MV-4-11 (cell line): ENCODE data around the gene ATP11A.

Source experiments
- DNase-seq: peaks from one replicate; lab custom pipeline; 2025; lab: John Stamatoyannopoulos, UW

Gene ATP11A

GRCh38 chr13:112710855-112711527 lies 21.2 kb downstream of the ATP11A start:
- no peak for DNase-seq

DNA sequence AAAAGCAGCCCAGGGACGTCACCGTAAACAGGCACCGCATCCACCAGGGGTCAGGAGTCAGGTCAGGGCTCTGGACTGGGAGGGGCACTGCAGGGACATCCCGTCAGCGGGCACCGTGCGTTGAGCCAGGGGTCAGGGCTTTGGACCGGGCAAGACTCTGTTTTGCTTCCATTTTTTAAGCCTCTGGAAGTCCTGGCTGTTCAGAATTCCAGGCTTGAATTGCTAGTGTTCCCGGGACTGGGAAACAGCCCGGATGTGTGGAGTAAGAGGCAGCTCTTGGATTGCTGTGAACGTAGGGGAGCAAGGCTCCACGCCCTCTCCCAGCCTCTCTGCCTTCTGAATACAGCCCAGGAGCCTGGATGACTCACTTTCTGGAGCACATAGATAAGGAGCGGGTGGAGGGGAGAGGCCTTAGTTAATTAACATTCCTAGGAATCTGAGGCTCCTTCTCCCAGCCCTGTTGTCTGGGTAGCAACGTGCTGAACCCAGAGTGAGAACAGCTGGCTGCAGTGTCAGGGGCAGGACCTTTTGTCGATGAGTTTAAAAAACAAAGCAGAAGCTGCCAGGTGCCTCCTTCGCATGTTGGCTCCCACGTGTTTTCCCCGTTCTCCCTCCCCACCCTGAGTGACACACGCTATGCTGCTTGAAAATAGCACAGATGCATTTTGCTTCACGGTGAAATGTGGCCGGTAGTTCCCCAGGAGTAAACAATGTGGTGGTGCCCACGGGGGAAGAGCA lies 21.9 kb downstream of the ATP11A start:
- DNase-seq: no peak

DNA sequence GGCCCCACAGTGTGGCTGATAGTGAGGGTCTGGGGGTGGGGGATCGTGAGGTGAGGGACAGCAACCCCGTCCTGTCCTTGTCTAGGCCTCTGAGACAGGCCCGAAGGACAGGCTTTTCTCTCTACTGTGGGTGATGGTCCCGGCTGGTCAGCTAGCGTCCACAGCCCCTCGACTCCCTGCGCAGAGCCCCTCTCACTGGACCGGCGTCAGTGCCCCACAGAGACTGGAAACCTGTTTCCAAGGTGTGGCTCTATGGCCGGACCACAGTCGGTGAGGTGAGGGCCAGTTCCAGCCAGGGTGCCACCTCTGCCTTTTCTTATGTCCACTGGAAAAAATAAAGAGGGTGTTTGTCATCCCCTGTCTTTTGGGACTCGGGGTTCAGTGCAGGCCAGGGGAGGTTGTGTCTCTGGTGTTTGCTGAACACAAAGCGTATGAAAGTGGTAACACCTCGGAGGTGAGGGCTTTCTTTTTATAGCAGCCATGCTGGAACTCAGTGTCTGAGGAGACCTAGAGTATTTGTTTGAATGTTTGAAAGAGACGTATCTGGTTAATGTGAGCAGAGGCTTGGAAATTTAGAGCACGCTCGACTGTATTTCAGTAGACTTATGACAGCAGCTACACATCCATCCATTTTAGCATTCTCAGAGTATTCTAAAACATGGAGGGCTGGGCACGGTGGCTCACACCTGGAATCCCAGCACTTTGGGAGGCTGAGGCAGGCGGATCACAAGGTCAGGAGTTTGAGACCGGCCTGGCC lies 22.8 kb downstream of the ATP11A start:
- DNase-seq: no peak

DNA sequence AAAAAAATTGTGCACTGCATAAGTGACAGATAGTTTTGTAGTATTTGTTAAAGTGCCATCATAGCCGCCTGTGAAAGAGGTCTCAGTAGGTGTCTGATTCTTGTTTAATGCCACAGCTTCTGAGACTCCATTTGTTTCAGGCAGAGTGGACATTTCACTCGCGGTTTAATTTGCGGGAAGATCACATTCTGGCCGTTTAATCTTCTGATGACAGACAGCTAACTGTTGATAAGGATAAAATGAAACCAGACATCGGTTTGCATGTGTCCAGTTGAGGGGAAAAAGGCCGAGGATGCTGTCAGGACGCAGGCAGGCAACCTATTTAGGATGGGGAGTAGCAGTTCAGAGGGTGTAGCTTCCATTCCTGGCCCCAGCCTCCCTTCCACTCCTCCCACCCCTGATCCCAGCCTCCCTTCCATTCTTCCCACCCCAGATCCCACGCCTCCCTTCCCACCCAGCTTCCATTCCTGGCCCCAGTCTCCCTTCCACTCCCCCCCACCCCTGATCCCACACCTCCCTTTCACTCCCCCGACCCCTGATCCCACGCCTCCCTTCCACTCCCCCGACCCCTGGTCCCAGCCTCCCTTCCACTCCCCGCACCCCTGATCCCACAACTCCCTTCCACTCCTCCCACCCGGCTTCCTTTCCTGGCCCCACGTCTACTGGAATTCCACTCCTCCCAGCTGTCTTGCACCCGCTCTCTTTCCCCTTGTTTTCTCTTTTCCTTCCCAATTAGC lies 23.8 kb downstream of the ATP11A start:
- no peak for DNase-seq

DNA sequence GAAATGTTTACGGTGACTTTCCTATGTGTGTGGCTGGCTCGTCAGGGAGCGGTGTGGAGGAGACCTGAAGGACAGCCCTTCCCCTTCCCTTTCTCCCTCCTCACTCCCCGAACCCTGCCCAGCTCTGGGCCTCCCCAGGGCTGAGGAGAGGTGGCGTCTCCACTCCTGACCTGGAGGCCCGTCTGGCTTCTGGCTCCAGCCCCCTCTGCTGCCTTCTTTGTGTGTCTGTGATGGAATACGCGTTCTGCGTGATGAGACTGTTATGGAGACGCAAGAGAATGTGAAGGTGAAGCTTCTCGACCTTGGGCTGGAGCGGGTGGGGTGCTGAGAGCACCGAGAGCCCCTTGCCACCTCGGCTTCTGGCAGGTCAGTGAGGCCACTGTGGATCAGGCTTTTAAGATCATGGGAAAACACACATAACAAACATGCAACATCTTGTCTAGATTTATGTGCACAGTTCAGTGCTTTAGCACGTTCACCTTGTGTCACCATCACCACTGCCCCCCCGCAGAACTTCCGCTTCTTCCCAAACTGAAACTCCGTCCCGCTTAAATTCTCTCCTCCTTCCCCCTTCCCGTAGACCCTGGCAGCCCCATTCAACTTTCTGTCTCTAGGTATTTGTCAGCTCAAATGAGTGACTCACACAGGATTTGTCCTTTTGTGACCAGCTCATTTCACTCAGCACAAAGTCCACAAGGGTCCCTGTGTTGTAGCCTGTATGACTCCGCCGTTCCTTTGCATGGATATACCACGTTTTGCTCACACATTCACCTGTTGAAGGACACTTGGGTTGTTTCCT lies 24.7 kb downstream of the ATP11A start:
- DNase-seq: peak; percentile 67

DNA sequence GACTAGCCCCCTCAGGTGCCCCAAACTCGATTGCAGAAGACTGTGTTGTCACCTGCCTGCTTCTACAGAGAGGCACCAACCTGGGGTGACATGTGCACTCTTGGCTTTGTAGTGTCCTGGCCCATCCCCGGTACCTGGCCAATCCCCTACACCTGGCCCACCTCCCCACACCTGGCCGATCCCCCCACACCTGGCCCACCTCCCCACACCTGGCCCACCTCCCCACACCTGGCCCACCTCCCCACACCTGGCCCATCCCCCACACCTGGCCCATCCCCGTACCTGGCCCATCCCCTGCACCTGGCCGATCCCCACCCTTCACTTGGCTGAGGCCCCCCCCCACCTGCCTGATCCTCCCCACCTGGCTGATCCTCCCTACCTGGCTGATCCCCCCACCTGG lies 25.4 kb downstream of the ATP11A start:
- DNase-seq: no peak

GRCh38 chr13:112715715-112716460 lies 26.1 kb downstream of the ATP11A start:
- DNase-seq: no peak

- DNase-seq: no peak
These were observed 26.6 kb downstream of the ATP11A start for GRCh38 chr13:112716461-112716820.

- no peak for DNase-seq
These were observed 27.1 kb downstream of the ATP11A start for GRCh38 chr13:112716841-112717520.

GRCh38 chr13:112718318-112718717 lies 28.5 kb downstream of the ATP11A start:
- DNase-seq: no peak

DNA sequence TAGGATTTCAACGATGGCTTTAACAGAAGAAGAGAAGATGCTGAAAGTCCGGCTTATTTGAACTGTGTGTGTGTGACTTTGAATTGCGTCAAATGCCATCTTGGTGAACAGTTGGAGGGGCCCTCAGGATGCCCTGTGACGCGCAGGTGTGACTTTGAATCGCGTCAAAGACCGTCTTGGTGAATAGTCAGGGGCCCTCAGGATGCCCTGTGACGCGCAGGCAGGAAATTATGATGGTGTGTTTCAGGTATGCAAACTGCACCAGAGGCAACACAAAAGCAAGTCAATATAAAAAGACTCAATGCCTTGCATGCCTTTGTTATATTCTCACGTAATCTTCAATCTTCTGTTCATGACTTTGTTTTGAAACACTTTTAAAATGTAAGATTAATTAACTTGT lies 29.2 kb downstream of the ATP11A start:
- DNase-seq: no peak

DNA sequence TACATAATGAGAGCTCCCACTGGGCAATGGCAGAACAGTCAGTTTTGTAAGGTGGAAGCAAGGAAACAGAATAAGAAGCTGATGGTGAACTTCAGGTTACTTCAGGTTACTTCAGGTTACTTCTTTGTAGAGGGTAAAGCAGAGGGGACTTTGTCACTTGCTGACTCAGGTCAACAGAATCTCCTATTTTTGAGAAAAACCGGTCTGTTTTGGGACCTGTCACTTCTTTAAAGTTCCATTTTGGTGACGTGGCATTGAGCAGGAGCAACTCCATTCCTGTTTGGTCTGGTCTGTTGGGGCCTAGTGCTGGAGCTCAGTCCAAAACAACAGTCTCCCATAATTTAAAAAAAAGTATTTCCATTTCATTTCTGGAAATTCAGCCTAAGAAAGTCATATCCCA lies 29.7 kb downstream of the ATP11A start:
- no peak for DNase-seq

GRCh38 chr13:112720251-112720650 lies 30.4 kb downstream of the ATP11A start:
- no peak for DNase-seq

GRCh38 chr13:112720814-112721197 lies 31.0 kb downstream of the ATP11A start:
- DNase-seq: no peak

GRCh38 chr13:112721198-112722104 lies 31.6 kb downstream of the ATP11A start:
- no peak for DNase-seq

DNA sequence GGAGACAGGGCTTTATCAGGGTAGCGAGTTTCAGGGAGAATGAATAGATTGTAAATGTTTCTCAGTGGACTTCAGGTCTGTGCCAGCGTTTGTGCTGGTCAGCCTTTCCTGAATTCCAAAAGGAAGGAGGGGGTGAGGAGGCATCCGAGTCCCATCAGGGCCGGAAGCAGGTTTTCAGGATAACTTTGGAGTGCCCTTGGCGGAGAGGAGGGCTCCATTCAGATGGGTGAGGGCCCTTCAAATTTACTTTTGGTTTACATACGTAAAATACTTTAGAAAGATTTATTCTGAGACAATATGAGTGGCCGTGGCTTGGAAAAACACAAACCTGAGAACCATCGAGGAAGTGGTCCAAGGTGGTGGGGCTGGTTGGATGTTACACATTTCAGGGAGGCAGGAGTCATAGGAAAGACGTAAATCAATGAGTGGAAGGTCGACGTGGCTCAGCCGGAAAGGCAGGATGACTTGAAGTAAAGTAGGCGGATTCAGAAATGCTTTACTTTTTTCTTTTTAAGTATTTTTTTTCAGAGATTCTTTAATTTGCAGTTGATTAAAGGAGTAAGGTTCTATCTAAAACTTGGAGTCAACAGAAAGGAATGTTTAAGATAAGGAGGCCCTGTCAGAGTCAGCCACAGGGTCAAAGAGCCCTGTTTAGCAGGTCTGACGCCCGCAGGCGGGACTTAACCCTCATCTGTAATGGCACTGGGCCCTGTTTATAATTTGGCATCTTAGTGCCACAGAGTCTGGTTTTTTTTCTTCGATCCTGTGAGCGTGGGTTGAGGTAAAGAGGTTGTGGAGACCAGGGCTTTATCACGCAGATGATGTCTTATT lies 32.8 kb downstream of the ATP11A start:
- no peak for DNase-seq

- no peak for DNase-seq
These were observed 33.9 kb downstream of the ATP11A start for GRCh38 chr13:112723771-112724170.

DNA sequence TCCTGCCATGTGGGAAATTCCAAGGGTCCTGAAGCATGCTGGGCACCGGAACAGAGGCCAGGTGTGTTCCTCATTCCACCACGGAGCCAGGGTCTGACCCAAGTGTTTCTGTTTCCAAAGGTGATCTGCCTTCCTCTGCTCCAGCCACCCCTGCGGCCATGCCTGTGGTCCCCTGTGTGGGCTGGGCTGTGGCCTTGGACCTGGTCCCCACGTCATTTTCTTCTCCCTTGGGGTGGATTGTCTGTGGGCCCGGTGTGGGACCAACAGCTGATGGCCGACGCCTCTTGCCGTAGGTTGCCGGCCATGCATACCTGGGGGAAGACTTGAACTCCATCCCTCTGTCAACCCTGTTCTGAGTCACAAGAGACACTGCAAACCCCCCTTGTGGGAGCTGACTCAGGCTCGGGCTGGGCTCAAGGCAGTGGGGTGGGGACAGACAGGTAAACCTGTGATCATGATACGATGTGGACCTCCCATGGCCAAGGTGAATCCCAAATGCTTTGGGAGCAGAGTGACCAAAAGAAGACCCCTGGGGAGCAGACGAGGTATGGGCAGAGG lies 35.0 kb downstream of the ATP11A start:
- DNase-seq: no peak
